ENCODE measurements around the gene TTLL7. TPM values are rescaled to one million over a fixed set of nuclear protein-coding genes. Genes with fewer than 3 reads are reported as not detected.

Gene TTLL7, protein sequence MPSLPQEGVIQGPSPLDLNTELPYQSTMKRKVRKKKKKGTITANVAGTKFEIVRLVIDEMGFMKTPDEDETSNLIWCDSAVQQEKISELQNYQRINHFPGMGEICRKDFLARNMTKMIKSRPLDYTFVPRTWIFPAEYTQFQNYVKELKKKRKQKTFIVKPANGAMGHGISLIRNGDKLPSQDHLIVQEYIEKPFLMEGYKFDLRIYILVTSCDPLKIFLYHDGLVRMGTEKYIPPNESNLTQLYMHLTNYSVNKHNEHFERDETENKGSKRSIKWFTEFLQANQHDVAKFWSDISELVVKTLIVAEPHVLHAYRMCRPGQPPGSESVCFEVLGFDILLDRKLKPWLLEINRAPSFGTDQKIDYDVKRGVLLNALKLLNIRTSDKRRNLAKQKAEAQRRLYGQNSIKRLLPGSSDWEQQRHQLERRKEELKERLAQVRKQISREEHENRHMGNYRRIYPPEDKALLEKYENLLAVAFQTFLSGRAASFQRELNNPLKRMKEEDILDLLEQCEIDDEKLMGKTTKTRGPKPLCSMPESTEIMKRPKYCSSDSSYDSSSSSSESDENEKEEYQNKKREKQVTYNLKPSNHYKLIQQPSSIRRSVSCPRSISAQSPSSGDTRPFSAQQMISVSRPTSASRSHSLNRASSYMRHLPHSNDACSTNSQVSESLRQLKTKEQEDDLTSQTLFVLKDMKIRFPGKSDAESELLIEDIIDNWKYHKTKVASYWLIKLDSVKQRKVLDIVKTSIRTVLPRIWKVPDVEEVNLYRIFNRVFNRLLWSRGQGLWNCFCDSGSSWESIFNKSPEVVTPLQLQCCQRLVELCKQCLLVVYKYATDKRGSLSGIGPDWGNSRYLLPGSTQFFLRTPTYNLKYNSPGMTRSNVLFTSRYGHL
- 287 TPM for total RNA-seq

DNA sequence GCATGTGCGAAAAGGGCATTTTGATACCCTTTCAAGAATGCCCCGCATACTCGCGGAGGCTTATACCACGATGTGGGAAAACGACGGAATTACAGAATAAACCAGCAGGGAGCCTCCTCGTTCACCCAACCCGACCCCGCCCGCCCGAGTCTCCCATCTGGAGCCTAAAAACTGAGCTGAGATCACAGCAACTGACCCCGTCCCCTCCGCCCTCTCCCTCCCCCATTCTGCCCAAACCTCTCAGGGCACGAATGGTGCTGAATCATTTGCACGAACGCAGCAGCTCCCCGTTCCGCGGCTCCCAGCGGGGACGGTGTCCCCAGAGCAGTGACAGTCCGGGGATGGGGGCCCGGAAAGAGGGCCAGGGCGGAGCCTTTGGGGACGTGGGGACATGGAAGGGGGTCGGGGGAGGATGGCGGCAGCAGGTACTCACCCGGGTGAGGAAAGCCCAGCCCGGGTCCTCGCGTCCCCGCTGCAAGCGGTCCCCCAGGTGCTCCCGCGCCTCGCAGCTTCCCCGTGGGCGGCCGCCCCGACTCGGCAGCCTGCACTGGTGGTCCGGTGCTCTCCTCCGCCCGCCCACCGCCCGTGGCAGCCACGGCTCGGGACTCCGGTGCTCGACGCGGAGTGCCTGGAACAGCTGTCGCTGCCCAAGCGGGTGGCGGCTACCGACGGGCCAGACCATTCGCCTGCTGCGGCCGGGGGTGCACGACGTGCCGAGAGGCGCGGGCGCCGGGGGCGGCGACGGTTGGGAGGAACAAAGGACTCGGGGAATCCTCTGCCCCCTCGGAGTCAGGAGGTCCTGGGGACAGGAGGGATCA is at the start of gene TTLL7:
Gene TTLL7 (minus strand): TSS at position 635 of the 818 bp plus-strand sequence. CDS start 46,921 bp downstream, outside the sequence.

Other genes with a start within 250 kb of the TTLL7 start
- 732 TPM for gene PRKACB, start 145.1 kb upstream of the TTLL7 start, total RNA-seq

Data from parietal lobe (tissue), 1 donor.